GM19463 (cell line): ENCODE measurements around the gene HS1BP3.
A peak's percentile ranks its signal among the peaks of the same experiment; 100 is the strongest.

ENCODE experiments used
- ATAC-seq: cut with Tn5 transposase; IDR thresholded peaks from one replicate; pipeline ENCODE4 v1.9.1; 2021; ENCODE audit warnings: mild to moderate bottlenecking, moderate library complexity; ENCODE audit not compliant: unreplicated experiment

Gene HS1BP3

GRCh38 chr2:20675701-20676352, 24.9 kb upstream of the HS1BP3 start:
- peak; percentile 77 for ATAC-seq

GRCh38 chr2:20674974-20675679, 24.2 kb upstream of the HS1BP3 start:
- ATAC-seq: no peak

DNA sequence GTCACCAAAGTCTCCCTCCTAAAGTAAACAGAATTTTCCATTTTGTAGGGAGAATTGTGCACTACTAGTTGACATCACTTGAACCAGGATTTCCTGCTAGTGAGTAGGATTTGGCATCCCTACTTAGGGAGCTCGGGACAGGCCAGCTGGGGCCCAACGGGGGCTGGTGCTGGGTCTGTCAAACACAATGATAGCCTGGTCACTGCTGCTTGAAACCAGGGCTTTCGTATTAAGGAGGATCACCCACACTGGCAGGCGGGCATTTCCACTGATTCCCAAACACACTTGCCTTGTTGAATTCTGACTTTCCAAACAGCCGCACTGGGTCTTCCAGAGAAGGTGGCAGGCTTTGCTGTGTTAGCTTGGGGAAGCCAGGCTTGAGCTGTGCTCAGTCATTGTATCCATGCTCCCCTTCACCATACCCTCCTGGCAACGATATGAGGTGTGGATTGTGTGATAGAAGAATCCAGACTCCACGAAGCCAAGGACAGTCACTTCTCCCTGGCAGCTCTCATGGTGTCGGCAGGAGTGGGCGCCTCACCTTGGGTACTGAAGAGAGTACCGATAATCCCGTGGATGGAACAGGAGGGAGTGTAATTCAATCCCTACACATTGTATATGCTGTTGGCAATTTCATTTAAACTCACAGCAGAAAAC, 23.5 kb upstream of the HS1BP3 start:
- ATAC-seq: no peak

DNA sequence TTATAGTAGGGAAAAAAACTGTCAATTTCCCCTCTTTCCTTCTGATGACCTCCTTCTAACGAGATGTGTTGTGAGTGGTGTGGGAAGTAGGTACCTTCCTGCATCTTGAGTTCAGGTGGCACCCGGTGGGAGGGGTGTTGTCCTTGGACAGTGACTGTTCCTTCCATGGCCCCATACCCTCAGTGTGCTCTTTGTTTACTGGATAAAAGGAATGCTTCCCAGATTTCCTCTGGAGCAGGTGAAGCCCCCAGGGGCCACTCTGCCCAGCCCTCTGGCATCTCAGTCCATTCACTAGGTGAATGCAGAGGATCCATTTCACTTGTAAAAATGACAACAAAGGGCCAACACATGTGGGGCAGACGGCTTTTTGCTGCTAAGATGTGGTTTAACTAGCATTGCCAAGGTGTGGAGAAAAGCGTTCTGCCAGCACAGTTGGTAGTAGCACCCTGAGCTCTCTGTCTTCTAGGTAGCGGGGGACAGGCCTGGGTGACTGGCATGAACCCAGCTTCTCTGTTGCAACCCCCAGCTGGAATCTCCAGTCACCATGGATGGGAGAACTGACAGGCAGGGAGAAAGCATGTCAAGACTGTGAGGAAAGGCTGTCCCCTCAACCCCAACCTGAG, 22.9 kb upstream of the HS1BP3 start:
- ATAC-seq: no peak

DNA sequence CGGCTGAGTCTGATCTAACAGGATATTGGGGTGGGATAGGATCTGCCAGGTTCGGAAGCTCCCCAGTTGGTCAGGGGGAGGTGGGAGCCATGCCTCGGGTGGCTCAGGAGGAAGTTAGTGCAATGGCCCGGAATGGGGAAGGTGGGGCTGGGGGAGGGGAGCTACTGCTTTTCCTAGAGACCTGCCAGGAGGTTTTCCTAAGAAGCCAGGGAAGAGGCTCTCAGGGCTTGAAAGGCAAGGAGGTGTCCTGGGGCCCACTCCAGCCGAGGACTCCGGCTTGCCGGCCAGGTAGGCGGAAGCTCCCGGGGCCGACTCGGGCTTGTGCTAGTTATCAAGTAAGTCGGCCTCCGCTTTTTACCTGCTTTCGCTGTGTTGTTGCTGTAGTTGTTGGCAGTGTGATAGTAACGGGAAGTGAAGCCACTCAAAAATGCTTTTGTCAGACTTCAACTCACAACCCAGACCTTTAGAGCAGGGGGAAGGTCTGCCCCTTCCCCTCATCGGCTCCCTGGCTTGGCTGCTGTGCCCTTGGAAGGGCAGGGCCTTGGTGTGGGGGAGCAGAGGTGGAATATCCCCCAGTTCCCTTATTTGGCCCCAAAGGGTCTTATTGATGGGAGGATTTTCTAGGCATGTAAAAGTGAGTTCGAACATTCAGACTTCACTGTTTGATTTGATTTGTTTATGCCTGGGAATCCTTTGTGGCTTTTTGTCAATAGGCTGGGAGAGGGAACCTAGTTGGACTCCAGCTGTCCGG, 21.5 kb upstream of the HS1BP3 start:
- ATAC-seq: no peak

- no peak for ATAC-seq
Observed at GRCh38 chr2:20671736-20672080, 20.8 kb upstream of the HS1BP3 start.

DNA sequence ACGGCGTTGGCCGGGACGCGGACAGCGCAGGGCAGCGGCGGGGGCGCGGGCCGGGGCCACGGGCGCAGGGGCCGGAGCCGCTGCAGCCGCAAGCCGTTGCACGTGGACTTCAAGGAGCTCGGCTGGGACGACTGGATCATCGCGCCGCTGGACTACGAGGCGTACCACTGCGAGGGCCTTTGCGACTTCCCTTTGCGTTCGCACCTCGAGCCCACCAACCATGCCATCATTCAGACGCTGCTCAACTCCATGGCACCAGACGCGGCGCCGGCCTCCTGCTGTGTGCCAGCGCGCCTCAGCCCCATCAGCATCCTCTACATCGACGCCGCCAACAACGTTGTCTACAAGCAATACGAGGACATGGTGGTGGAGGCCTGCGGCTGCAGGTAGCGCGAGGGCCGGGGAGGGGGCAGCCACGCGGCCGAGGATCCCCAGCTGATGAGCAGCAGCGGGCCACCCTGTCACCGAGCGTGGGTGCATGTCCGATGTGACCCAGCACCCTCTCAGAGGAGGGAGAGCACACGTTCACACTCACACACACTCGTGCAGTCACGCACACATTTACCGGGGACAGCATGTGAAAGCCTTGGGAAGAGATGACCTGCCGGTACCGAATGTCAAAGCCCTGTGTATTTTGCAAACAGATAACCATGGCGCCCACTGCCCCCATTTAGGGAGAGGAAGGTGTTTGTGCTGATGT, 20.3 kb upstream of the HS1BP3 start:
- no peak for ATAC-seq

DNA sequence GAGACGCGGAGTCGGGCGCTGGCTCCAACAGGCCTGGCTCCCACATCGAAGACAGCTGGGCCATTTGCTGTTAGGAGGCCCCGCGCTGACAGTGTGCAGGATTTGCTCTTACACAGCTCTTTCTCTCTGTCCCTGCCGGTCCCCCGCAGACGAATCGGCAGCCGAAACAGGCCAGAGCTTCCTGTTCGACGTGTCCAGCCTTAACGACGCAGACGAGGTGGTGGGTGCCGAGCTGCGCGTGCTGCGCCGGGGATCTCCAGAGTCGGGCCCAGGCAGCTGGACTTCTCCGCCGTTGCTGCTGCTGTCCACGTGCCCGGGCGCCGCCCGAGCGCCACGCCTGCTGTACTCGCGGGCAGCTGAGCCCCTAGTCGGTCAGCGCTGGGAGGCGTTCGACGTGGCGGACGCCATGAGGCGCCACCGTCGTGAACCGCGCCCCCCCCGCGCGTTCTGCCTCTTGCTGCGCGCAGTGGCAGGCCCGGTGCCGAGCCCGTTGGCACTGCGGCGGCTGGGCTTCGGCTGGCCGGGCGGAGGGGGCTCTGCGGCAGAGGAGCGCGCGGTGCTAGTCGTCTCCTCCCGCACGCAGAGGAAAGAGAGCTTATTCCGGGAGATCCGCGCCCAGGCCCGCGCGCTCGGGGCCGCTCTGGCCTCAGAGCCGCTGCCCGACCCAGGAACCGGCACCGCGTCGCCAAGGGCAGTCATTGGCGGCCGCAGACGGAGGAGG, 19.6 kb upstream of the HS1BP3 start:
- ATAC-seq: no peak

DNA sequence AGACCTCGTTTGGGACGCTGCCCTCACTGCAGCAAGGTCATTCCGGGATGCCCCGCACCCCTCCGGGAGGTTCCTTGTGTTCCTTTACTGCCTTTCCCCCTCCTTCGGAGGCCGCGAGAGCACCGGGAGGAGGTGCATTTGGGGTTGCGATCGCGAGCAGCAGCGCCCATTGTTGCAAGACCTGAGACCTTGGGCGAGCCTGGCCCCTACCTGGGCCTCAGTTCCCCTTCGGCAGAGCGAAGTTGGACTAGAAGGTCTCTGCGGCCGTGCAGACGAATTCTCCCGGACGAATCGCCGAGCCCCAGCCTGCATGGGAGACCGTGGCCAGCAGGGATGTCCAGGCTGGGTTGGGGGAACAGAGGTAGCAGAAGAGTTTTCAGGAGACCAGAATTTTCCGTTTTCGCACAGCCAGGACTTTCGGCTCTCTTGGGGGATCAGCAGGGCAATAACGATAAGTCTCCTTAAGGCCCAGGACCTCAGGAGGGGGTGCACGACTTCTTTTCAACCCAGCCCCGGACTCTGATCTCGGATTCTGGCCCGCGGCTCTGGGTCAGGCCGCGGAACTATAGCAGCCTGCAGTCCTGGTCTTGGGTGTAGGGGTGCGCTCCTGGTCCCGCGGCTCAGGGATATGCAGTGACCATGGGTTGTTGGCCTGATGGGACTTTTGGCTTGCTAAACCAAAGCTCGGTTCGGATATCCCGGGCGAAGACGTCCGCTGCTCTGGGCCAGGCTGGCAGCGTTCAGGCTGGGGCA, 18.8 kb upstream of the HS1BP3 start:
- ATAC-seq: no peak

DNA sequence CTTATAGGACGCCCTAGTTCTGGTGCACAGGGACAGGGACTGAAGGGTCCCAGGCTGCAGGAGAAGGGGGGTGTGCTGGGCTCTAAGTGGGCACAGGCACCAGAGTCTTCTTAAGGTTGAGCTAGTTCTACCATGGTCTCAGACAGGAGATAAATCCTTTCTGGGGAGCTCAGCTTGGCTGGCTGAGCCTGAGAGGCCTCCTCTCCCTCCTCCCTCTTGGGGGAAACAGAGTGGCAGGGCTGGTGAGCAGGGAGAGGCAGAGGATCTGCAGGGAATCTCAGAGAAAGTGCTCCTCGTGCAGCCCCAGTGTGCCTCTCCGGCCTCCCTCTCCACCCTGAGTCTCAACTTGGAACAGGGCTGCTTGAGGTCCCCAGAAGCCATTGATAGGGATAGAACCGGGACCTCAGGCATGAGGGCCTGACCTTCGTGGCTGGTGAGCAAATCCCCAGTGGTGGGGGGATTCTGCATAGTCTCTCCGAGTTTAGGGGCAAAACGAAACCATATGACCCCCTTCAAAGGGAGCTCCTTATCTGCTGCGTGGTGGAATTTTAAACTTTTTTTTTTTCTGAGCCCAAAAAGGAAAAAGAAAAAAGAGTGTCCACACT, 18.1 kb upstream of the HS1BP3 start:
- no peak for ATAC-seq

DNA sequence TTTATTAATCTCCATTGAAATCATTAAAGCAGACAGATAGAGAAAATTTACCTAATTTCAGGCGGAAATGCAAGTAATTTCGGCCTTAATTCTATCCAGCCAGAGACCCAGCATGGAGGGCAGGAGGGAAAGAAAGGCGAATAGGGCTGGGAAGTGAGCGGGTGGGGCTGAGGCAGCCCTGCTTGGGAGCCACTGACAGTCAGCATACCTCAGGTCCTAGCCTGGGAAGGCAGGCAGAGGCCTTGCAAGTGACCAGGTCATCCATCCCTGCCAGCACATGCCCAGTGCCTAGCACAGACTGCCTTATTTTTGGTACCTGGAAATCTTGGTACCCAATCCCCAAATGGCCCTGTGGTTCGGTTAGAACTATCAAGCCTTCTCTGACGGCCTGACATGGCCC, 17.6 kb upstream of the HS1BP3 start:
- ATAC-seq: no peak

GRCh38 chr2:20667531-20668401, 16.9 kb upstream of the HS1BP3 start:
- peak; percentile 16 for ATAC-seq

DNA sequence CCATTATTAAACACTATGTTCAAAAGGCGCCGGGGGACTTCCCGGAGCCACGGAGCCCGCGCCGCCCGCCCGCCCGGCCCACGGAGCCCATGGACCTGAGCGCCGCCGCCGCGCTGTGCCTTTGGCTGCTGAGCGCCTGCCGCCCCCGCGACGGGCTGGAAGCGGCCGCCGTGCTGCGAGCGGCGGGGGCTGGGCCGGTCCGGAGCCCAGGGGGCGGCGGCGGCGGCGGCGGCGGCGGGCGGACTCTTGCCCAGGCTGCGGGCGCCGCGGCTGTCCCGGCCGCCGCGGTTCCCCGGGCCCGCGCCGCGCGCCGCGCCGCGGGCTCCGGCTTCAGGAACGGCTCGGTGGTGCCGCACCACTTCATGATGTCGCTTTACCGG, 16.2 kb upstream of the HS1BP3 start:
- ATAC-seq: peak; percentile 45

DNA sequence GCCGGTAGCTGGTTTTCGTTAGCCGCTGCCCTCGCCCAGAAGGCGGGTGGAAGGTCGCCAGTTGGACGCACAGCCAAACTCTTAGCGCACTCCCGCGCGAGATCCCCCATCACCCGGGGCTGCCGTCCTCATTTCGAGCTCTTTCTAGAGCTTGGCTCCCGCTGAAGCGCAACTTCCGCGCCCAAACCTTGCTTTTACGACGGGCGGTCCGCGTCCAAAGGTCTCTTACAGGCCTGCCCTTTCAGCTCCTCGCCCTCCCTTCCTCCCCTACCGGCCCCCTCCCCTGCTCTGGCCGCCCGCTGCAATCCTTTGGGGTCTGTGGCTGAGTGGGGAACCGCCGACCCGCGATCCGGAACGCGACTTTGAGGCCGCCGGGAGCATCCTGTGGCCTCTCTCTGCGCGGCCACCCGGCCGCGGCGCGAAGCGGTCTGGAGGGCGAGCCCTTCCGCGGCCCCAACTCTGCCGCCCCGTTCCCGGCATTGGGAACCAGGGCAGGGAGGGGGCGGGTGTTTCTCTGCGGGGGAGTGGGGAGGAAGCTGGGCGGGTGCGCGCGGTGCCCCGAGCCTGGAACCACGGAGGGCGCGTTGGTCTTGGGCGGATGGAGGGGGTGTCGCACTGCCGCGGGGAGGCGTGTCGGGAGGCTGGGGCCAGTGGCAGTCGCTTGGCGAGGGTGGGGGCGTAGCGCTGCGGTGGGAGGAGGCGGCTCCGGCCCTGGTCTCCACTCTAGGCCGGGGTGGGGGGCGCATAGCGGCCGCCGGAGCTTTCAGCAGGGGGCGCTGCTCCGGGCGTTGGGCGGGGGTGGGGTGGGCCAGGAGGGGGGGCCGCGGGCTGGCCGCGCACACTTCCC, 15.6 kb upstream of the HS1BP3 start, which contains the start of gene GDF7:
Gene GDF7 (plus strand): TSS at position 841 of the 847 bp plus-strand sequence. CDS start 96 bp downstream, outside the sequence.
- ATAC-seq: peak; percentile 27

DNA sequence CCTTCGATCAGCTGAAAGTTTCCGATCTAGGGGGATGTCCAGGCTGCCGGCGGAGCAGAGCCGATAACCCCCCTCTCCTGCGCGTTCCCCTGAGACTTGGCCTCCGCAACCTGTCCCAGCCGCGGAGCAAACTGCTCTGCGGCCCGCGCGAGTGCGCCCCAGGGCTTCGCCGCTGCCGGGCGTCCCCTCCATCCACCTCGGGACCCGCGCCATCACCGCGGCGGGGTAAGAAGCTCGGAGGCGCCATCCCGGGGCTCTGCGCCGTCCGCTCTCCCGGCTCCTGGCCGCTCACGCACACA, 15.1 kb upstream of the HS1BP3 start:
- no peak for ATAC-seq

GRCh38 chr2:20665243-20666004, 14.5 kb upstream of the HS1BP3 start:
- ATAC-seq: no peak
